GM04503 (cell line): ENCODE results near the gene CYTH2.

Source experiments
- DNase-seq: peaks from one replicate; pipeline ENCODE4 v3.0.0-alpha.2; 2012; ENCODE audit warnings: low read depth

The CYTH2 gene, protein sequence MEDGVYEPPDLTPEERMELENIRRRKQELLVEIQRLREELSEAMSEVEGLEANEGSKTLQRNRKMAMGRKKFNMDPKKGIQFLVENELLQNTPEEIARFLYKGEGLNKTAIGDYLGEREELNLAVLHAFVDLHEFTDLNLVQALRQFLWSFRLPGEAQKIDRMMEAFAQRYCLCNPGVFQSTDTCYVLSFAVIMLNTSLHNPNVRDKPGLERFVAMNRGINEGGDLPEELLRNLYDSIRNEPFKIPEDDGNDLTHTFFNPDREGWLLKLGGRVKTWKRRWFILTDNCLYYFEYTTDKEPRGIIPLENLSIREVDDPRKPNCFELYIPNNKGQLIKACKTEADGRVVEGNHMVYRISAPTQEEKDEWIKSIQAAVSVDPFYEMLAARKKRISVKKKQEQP

GRCh38 chr19:48469289-48469881 is at the start of gene CYTH2:
Gene CYTH2 (plus strand): TSS chr19:48469369. CDS start chr19:48469508, 139 bp downstream.
- no peak for DNase-seq

DNA sequence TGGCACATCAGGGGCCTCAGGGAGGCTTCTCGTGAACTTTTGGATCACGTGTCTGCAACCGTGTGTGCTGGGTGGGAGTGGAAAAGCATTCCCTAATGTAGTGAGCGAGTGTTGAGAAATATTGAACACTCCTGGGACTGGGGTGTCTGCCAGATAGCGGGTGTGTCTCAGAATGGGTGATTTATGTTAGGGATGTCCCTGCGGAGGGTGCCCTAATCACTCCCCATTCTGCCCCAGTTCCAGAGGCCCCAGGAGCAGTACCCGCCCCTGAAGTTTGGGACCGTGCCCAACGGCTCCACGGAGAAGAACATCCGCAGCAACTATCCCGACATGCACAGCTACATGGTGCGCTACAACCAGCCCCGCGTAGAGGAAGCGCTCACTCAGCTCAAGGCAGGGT is 47.6 kb upstream of the CYTH2 start:
- DNase-seq, result no peak

- DNase-seq, result no peak
Observed at GRCh38 chr19:48424694-48425219, 44.4 kb upstream of the CYTH2 start.

GRCh38 chr19:48428670-48429069 is 40.5 kb upstream of the CYTH2 start:
- no peak for DNase-seq

DNA sequence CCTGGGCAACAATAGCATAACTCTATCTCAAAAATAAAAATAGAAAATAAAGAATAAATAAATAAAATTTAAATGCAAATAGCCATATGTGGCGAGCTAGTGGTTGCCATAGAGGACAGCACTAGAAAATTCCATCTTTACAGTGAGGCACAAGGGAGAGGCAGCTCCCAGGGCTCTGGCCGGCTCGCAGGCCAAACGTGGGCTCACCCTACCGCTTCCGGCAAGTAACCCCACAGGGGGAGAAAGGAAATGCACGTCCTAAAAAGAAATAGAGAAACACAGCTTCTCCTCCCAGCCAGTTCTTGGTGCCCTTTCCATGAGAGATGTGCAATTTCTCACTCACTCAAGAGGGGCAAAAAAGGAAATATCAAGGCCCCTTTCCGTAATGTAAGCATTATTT is 35.8 kb upstream of the CYTH2 start:
- DNase-seq, result no peak

- no peak for DNase-seq
Observed at GRCh38 chr19:48436586-48436985, 32.6 kb upstream of the CYTH2 start.

- no peak for DNase-seq
Observed at GRCh38 chr19:48441360-48442050, 27.7 kb upstream of the CYTH2 start.

DNA sequence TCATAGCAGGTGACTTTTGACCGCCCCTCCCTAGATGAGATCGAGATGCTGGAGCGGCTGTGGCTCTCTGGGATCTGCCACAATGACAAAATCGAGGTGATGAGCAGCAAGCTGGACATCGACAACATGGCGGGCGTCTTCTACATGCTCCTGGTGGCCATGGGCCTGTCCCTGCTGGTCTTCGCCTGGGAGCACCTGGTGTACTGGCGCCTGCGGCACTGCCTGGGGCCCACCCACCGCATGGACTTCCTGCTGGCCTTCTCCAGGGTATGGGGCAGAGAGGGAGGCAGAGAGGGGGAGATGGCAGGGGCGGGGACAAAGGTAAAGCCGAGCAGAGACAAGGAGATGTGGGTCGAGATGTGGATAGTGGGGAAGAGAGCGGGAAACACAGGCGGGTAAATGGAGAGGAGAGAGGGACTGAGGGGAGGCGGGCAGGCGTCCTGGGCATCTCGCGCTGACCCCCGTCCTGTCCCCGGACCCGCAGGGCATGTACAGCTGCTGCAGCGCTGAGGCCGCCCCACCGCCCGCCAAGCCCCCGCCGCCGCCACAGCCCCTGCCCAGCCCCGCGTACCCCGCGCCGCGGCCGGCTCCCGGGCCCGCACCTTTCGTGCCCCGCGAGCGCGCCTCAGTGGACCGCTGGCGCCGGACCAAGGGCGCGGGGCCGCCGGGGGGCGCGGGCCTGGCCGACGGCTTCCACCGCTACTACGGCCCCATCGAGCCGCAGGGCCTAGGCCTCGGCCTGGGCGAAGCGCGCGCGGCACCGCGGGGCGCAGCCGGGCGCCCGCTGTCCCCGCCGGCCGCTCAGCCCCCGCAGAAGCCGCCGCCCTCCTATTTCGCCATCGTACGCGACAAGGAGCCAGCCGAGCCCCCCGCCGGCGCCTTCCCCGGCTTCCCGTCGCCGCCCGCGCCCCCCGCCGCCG is 26.8 kb upstream of the CYTH2 start:
- DNase-seq, result no peak

DNA sequence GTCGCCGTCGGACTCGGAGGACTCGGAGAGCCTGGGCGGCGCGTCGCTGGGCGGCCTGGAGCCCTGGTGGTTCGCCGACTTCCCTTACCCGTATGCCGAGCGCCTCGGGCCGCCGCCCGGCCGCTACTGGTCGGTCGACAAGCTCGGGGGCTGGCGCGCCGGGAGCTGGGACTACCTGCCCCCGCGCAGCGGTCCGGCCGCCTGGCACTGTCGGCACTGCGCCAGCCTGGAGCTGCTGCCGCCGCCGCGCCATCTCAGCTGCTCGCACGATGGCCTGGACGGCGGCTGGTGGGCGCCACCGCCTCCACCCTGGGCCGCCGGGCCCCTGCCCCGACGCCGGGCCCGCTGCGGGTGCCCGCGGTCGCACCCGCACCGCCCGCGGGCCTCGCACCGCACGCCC is 25.9 kb upstream of the CYTH2 start:
- no peak for DNase-seq

DNA sequence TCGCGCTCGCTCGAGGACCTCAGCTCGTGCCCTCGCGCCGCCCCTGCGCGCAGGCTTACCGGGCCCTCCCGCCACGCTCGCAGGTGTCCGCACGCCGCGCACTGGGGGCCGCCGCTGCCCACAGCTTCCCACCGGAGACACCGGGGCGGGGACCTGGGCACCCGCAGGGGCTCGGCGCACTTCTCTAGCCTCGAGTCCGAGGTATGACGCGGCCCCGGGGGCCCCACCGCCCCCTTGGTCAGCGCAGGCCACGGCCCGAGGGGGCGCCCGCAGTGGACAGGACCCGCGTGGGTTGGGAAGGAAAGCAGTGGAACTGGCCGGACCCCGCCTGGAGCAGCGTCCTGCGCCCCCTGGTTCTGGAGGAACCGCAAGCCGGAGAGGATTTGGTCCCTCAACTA is 25.4 kb upstream of the CYTH2 start:
- no peak for DNase-seq

DNA sequence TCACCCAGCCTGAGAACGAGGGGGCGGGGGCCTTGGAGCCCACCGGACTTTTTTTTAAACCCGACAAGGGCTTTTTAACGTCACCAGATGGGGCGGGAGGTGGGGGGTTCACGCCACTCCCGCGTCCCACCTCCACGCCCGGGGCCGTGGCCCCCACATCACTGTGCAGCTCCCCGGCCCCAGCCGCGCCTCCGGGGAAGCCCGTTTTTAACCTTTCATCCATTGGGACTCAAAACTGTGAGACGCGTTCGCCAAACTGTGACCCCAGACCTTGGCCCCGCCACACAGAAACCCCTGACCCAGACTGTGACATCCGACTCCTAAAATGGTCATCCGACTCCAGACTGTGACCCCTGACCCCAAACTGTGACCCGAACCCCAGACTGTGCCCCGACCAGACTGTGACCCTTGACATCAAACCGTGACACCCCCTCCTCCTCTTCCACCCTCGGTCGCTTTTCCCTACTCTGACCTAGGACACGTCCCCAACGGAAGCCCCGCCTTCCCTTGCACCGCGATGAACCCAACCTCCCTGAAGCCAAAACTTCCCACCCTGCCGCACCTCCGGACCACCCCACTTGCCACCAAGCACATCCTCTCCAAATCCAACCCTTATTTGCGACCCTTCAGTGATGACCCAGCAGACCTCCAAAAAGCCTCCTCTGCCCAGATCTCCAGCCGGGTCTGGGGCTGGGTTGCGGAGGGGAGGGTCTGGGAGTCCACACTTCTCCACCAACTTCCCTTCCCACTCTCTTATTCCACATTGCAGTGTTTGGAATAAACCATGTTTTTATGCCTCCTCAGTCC is 24.8 kb upstream of the CYTH2 start:
- DNase-seq, result no peak

DNA sequence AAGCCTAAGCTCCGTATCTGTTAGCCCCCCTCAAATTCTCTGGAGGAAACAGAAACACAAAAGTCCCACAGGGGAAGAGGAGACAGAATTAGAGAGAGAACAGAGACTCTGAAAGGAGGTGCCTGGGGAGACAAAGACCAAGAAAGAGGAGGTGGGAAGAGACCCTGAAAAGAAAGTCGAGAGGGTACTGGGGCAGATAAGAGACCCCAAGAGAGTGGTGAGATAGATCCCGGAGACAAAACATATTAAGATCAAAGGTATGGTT is 24.3 kb upstream of the CYTH2 start:
- no peak for DNase-seq

DNA sequence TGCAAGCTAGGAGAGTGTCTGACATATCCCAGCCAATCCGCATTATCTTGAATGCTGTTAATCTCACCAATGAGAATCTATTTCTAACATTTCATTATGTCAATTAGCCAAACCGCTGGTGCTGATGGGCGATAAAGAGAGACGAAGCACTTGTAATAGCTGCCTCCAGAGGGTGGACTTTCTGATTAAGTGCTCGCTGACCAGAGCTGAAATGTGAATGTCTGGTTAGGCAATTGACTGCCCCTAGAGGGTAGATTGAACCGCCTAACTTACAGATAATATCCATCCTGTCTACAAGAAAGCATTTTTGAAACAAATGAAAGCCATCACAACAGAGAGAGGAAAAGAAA is 23.9 kb upstream of the CYTH2 start:
- peak; percentile 75 for DNase-seq

- peak; percentile 85 for DNase-seq
Observed at GRCh38 chr19:48445606-48446481, 23.3 kb upstream of the CYTH2 start, which contains the start of gene GRWD1. Gene GRWD1 (plus strand): TSS chr19:48445983. CDS start chr19:48446006, 23 bp downstream.

GRCh38 chr19:48446579-48446978 is 22.6 kb upstream of the CYTH2 start:
- no peak for DNase-seq

GRCh38 chr19:48448563-48448962 is 20.6 kb upstream of the CYTH2 start:
- DNase-seq, result no peak

GRCh38 chr19:48450441-48450840 is 18.7 kb upstream of the CYTH2 start:
- no peak for DNase-seq

GRCh38 chr19:48450863-48451262 is 18.3 kb upstream of the CYTH2 start:
- no peak for DNase-seq

DNA sequence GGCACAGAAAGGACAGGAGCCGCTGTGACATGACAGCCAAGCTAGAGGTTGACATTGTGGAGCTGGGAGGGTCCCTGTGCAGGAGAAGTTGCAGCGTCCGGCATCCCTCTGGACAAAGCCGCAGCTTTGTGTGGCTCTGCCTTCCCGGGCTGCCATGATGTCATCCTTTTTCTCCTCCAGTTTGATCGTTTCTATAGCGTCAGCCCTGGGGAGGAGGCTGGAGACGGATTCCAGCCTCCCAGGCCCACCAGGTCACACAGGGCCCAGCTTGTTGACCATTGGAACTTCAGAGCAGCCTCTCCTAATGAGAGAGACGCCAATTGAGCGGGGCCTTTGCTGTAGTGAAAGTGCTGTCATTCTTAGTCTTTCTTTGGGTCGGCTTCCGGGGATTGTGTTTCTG is 17.5 kb upstream of the CYTH2 start:
- no peak for DNase-seq
